Spleen (tissue), 7 donors: ENCODE measurements around the gene USP53.
"Not testable (repeated sequence)": the region's sequence is repeated elsewhere in the genome, so short reads cannot be mapped to it uniquely, and the experiment has no call there.

ENCODE experiments used
- POLR2A ChIP-seq, 3 donors: fragments of 450-650 bp; IDR thresholded peaks; one replicate each; pipeline ENCODE4 v1.5.1; 2017; ENCODE audit warnings: antibody characterized with exemption in 3 of 3, mild to moderate bottlenecking in 1 of 3
- POLR2AphosphoS5 ChIP-seq, 3 donors: sonication (generic); formaldehyde crosslinking; IDR thresholded peaks; one replicate each; pipeline ENCODE4 v1.5.1; 2017; ENCODE audit warnings: antibody characterized with exemption in 3 of 3
- TF ChIP-seq, protein P1 (sequence below), 11 experiments: fragments of 200-600 bp in 7 of 11; fragments of 450-650 bp in 4 of 11; sonication (generic) in 4 of 11; IDR thresholded peaks in 8 of 11; conservative IDR thresholded peaks in 3 of 11; 1 replicate in 7 of 11; 2 replicates in 4 of 11; pipeline versions ENCODE4 v1.4.0 to v1.8.0; 2016 to 2021; ENCODE audit warnings: antibody characterized with exemption in 11 of 11, inconsistent platforms in 4 of 11, mild to moderate bottlenecking in 1 of 11
- donor health status: DM: no; HTN: no; CAD: no; lungs with moderate emphysema.
- donor health status: DM: no; HTN: no; CAD: no.
- donor health status: DM: no; HTN: no; CAD: no.

DNA sequence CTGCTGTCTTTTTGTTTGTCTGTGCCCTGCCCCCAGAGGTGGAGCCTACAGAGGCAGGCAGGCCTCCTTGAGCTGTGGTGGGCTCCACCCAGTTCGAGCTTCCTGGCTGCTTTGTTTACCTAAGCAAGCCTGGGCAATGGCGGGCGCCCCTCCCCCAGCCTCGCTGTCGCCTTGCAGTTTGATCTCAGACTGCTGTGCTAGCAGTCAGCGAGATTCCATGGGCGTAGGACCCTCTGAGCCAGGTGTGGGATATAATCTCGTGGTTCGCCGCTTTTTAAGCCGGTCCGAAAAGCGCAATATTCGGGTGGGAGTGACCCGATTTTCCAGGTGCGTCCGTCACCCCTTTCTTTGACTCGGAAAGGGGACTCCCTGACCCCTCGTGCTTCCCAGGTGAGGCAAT, 67.0 kb downstream of the USP53 start:
- not testable (repeated sequence) for TF ChIP-seq POLR2A, POLR2AphosphoS5 (IDR thresholded peaks at IDR 0.05)
- TF ChIP-seq, protein P1, sequence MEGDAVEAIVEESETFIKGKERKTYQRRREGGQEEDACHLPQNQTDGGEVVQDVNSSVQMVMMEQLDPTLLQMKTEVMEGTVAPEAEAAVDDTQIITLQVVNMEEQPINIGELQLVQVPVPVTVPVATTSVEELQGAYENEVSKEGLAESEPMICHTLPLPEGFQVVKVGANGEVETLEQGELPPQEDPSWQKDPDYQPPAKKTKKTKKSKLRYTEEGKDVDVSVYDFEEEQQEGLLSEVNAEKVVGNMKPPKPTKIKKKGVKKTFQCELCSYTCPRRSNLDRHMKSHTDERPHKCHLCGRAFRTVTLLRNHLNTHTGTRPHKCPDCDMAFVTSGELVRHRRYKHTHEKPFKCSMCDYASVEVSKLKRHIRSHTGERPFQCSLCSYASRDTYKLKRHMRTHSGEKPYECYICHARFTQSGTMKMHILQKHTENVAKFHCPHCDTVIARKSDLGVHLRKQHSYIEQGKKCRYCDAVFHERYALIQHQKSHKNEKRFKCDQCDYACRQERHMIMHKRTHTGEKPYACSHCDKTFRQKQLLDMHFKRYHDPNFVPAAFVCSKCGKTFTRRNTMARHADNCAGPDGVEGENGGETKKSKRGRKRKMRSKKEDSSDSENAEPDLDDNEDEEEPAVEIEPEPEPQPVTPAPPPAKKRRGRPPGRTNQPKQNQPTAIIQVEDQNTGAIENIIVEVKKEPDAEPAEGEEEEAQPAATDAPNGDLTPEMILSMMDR (IDR thresholded peaks at IDR 0.05 in 8 of 11, conservative IDR thresholded peaks at IDR 0.05 in 3 of 11), result not testable (repeated sequence)
